Fibroblast of lung (primary cell): ENCODE results near the gene OR9A2. TPM values are rescaled to one million over a fixed set of nuclear protein-coding genes. Genes with fewer than 3 reads are reported as not detected.

Experiments
- DNase-seq, 2 donors: peaks; one replicate each; pipeline versions ENCODE4 v3.0.0 to v3.0.0-alpha.2; 2010; ENCODE audit warnings: low read depth in 2 of 2
- H2AFZ ChIP-seq: 2 replicates; pipeline ENCODE4 v1.5.1; 2012; ENCODE audit warnings: low read length, control low read depth, inconsistent platforms
- H3K27ac ChIP-seq: 2 replicates; pipeline ENCODE4 v1.5.1; 2011; ENCODE audit warnings: low read length, control low read depth; ENCODE audit not compliant: insufficient read depth
- H3K27me3 ChIP-seq: 2 replicates; pipeline ENCODE4 v1.5.1; 2011; ENCODE audit warnings: mild to moderate bottlenecking, low read length; ENCODE audit not compliant: control insufficient read depth, insufficient read depth
- H3K36me3 ChIP-seq: 2 replicates; pipeline ENCODE4 v1.5.1; 2011; ENCODE audit warnings: low read length; ENCODE audit not compliant: control insufficient read depth, insufficient read depth
- H3K4me1 ChIP-seq: 2 replicates; pipeline ENCODE4 v1.5.1; 2011; ENCODE audit warnings: low read length; ENCODE audit not compliant: control insufficient read depth, insufficient read depth; ENCODE audit errors: extremely low read depth
- H3K4me2 ChIP-seq: 2 replicates; pipeline ENCODE4 v1.5.1; 2011; ENCODE audit warnings: low read length, control low read depth; ENCODE audit not compliant: insufficient read depth; ENCODE audit errors: extremely low read depth
- H3K4me3 ChIP-seq, 4 experiments: fragments of 200-600 bp in 1 of 4; sonication (generic) in 1 of 4; replicated peaks in 1 of 4; 2 replicates each; pipeline ENCODE4 v1.5.1; 2011 to 2016; ENCODE audit warnings: low read length in 4 of 4, low read depth in 3 of 4, mild to moderate bottlenecking in 3 of 4, control low read depth in 2 of 4, inconsistent platforms in 1 of 4, mixed read lengths in 1 of 4; ENCODE audit not compliant: insufficient read depth in 1 of 4; ENCODE audit errors: control extremely low read depth in 1 of 4
- H3K79me2 ChIP-seq: 2 replicates; pipeline ENCODE4 v1.5.1; 2012; ENCODE audit warnings: mild to moderate bottlenecking, low read length, inconsistent platforms; ENCODE audit not compliant: control insufficient read depth, insufficient read depth
- H3K9ac ChIP-seq: 2 replicates; pipeline ENCODE4 v1.5.1; 2011; ENCODE audit warnings: mild to moderate bottlenecking, low read length, control low read depth; ENCODE audit not compliant: insufficient read depth
- H3K9me3 ChIP-seq: 2 replicates; pipeline ENCODE4 v1.5.1; 2012; ENCODE audit warnings: low read depth, low read length; ENCODE audit not compliant: control insufficient read depth, insufficient read depth
- H4K20me1 ChIP-seq: 2 replicates; pipeline ENCODE4 v1.5.1; 2011; ENCODE audit warnings: low read length; ENCODE audit not compliant: control insufficient read depth, insufficient read depth; ENCODE audit errors: extremely low read depth
- EZH2 ChIP-seq: IDR thresholded peaks from 2 replicates; pipeline ENCODE4 v1.5.1; 2012; ENCODE audit warnings: low read length, control low read depth, mild to moderate bottlenecking; ENCODE audit errors: missing control alignments
- polyA plus RNA-seq, 2 donors: library from polyadenylated mRNA; depleted of rRNA in 1 of 2; stranded (reverse) in 1 of 2; unstranded in 1 of 2; fragments of >200 nt; gene quantifications; 2 replicates each; pipeline ENCODE4 v1.2.1, GENCODE V29; 2011 to 2012; ENCODE audit warnings: missing spikeins in 1 of 2
- total RNA-seq: library from RNA; depleted of rRNA; stranded (reverse); fragments of >200 nt; gene quantifications from 2 replicates; pipeline ENCODE4 v1.2.1, GENCODE V29; 2014
- TF ChIP-seq, protein P1 (sequence below), 2 donors: IDR thresholded peaks in 1 of 2; conservative IDR thresholded peaks in 1 of 2; 1 replicate in 1 of 2; 2 replicates in 1 of 2; pipeline ENCODE4 v1.5.1; 2011 to 2012; ENCODE audit warnings: low read length in 2 of 2, control low read depth in 1 of 2, inconsistent platforms in 1 of 2, low read depth in 1 of 2, mild to moderate bottlenecking in 1 of 2

Gene OR9A2
- total and polyA plus RNA-seq, 2 donors (not counting 1 experiment from before 2014, with no cell fraction given), result not detected

GRCh38 chr7:143013893-143014292, 13.0 kb downstream of the OR9A2 start:
- Histone ChIP-seq H4K20me1 (no peaks in the 10 kb centered on the region), H3K27ac (no peak overlapping the region), H3K36me3 (no peaks in the 10 kb centered on the region), H3K4me1 (no peaks in the 10 kb centered on the region), H3K4me3 (no peak overlapping the region), H3K27me3 (no peaks in the 10 kb centered on the region), H3K4me2 (no peak overlapping the region), H3K9me3 (no peaks in the 10 kb centered on the region), H2AFZ (no peak overlapping the region), H3K79me2 (no peaks in the 10 kb centered on the region), H3K9ac (no peak overlapping the region)
- DNase-seq, result peak; percentile 79 to 89
- no peak for TF ChIP-seq EZH2
- TF ChIP-seq, protein P1, sequence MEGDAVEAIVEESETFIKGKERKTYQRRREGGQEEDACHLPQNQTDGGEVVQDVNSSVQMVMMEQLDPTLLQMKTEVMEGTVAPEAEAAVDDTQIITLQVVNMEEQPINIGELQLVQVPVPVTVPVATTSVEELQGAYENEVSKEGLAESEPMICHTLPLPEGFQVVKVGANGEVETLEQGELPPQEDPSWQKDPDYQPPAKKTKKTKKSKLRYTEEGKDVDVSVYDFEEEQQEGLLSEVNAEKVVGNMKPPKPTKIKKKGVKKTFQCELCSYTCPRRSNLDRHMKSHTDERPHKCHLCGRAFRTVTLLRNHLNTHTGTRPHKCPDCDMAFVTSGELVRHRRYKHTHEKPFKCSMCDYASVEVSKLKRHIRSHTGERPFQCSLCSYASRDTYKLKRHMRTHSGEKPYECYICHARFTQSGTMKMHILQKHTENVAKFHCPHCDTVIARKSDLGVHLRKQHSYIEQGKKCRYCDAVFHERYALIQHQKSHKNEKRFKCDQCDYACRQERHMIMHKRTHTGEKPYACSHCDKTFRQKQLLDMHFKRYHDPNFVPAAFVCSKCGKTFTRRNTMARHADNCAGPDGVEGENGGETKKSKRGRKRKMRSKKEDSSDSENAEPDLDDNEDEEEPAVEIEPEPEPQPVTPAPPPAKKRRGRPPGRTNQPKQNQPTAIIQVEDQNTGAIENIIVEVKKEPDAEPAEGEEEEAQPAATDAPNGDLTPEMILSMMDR (conservative IDR thresholded peaks at IDR 0.05 in 1 of 2, IDR thresholded peaks at IDR 0.05 in 1 of 2; ENCODE audit: low read depth in 1 of 2, low read length in 2 of 2), result no peak

DNA sequence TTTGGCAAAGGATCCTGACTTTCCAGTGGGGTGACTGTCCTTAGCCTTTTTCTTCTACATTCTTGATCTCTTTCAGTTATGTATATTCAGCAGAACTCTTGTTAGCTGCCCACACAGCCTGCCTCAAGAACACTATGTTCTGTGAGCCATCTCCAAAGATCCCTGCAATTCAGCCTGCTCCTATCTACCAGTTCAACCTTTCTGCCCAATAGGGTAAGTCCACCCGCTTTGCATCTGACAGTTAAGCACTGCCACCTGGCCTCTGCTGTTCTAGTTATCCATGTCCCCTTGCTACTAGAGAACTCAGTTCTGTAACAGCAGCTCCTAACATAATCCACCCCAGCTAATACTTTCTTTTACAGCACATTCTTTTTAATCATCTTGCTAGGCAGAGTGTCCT, 13.5 kb downstream of the OR9A2 start:
- Histone ChIP-seq H3K4me1 (no peaks in the 10 kb centered on the region), H4K20me1 (no peaks in the 10 kb centered on the region), H3K27me3 (no peaks in the 10 kb centered on the region), H3K79me2 (no peaks in the 10 kb centered on the region), H3K36me3 (no peaks in the 10 kb centered on the region), H3K4me3 (no peak overlapping the region), H3K4me2 (peak overlapping the region; percentile 33), H2AFZ (no peak overlapping the region), H3K9ac (no peak overlapping the region), H3K27ac (no peak overlapping the region), H3K9me3 (no peaks in the 10 kb centered on the region)
- DNase-seq, result no peak
- TF ChIP-seq, protein P1 (conservative IDR thresholded peaks at IDR 0.05 in 1 of 2, IDR thresholded peaks at IDR 0.05 in 1 of 2; ENCODE audit: low read depth in 1 of 2, low read length in 2 of 2), result no peak
- TF ChIP-seq EZH2, result no peak

GRCh38 chr7:143012409-143012808, 14.5 kb downstream of the OR9A2 start:
- no peak overlapping the region for H3K27ac ChIP-seq
- H3K4me1 ChIP-seq, result no peaks in the 10 kb centered on the region
- no peaks in the 10 kb centered on the region for H3K27me3 ChIP-seq
- no peak overlapping the region for H3K4me3 ChIP-seq
- no peak overlapping the region for H3K9ac ChIP-seq
- H3K36me3 ChIP-seq, result no peaks in the 10 kb centered on the region
- TF ChIP-seq, protein P1 (conservative IDR thresholded peaks at IDR 0.05 in 1 of 2, IDR thresholded peaks at IDR 0.05 in 1 of 2; ENCODE audit: low read depth in 1 of 2, low read length in 2 of 2), result no peak
- no peak for TF ChIP-seq EZH2
- no peak for DNase-seq
- H3K79me2 ChIP-seq, result no peaks in the 10 kb centered on the region
- no peak overlapping the region for H2AFZ ChIP-seq
- no peaks in the 10 kb centered on the region for H3K9me3 ChIP-seq
- H3K4me2 ChIP-seq, result no peak overlapping the region
- H4K20me1 ChIP-seq, result no peaks in the 10 kb centered on the region
